Chondrocyte (in vitro differentiated cells): ENCODE results near the gene SLC8A2. TPM values are rescaled to one million over a fixed set of nuclear protein-coding genes. Genes with fewer than 3 reads are reported as not detected.
A peak's percentile ranks its signal among the peaks of the same experiment; 100 is the strongest.
"Not testable (repeated sequence)": the region's sequence is repeated elsewhere in the genome, so short reads cannot be mapped to it uniquely, and the experiment has no call there.

Source experiments
- DNase-seq: peaks from one replicate; pipeline ENCODE4 v3.0.0; 2021; ENCODE audit warnings: mixed read lengths, low spot score
- H3K27ac Mint-ChIP-seq: one replicate; pipeline ENCODE4 v1.8.0; 2021; ENCODE audit warnings: mild to moderate bottlenecking, moderate library complexity, mixed read lengths; ENCODE audit not compliant: unreplicated experiment
- H3K27me3 Mint-ChIP-seq: 2 replicates; pipeline ENCODE4 v1.8.0; 2021; ENCODE audit warnings: low read depth, mixed read lengths
- H3K36me3 Mint-ChIP-seq: 2 replicates; pipeline ENCODE4 v1.8.0; 2021; ENCODE audit warnings: low read depth, mixed read lengths
- H3K4me1 Mint-ChIP-seq: 2 replicates; pipeline ENCODE4 v1.8.0; 2021; ENCODE audit warnings: low read depth, mild to moderate bottlenecking, mixed read lengths
- H3K4me3 Mint-ChIP-seq: one replicate; pipeline ENCODE4 v1.8.0; 2021; ENCODE audit warnings: mild to moderate bottlenecking, moderate library complexity, mixed read lengths; ENCODE audit not compliant: unreplicated experiment
- H3K9me3 Mint-ChIP-seq: 2 replicates; pipeline ENCODE4 v1.8.0; 2021; ENCODE audit warnings: low read depth, mixed read lengths
- total RNA-seq: library from RNA; stranded (reverse); gene quantifications from 3 replicates; pipeline ENCODE4 v1.2.1, GENCODE V29; 2021
- TF ChIP-seq, protein P1 (sequence below): fragments of 200-600 bp; sonication (generic); IDR thresholded peaks from 2 replicates; pipeline ENCODE4 v1.5.0; 2021; ENCODE audit warnings: antibody characterized with exemption, mild to moderate bottlenecking, moderate library complexity

The SLC8A2 gene
- total RNA-seq, 1 donor from 2014 or later = 0.42 TPM

DNA sequence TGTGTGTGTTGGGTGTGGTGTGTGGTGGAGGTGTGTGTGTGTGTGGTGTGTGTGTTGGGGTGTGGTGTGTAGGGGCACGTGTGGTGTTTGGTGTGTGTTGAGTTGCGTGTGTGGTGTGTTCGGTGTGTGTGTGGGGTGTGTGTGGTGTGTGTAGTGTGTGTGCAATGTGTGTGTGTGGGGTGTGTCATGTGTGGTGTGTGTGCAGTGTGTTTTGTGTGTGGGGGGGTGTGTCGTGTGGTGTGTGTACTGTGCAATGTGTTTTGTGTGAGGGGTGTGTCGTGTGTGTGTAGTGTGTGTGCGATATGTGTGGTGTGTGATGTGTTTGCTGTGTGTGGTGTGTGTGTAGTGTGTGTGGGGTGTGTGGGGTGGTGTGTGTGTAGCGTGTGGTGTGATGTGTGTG, 18.3 kb upstream of the SLC8A2 start:
- Mint-ChIP-seq H3K36me3 (peaks cover 6% of the 10 kb centered on the region), H3K4me1 (peaks cover under 1% of the 10 kb centered on the region), H3K4me3 (no peak overlapping the region), H3K27me3 (no peaks in the 10 kb centered on the region), H3K27ac (no peak overlapping the region), H3K9me3 (no peaks in the 10 kb centered on the region)
- DNase-seq = no peak
- TF ChIP-seq, protein P1, sequence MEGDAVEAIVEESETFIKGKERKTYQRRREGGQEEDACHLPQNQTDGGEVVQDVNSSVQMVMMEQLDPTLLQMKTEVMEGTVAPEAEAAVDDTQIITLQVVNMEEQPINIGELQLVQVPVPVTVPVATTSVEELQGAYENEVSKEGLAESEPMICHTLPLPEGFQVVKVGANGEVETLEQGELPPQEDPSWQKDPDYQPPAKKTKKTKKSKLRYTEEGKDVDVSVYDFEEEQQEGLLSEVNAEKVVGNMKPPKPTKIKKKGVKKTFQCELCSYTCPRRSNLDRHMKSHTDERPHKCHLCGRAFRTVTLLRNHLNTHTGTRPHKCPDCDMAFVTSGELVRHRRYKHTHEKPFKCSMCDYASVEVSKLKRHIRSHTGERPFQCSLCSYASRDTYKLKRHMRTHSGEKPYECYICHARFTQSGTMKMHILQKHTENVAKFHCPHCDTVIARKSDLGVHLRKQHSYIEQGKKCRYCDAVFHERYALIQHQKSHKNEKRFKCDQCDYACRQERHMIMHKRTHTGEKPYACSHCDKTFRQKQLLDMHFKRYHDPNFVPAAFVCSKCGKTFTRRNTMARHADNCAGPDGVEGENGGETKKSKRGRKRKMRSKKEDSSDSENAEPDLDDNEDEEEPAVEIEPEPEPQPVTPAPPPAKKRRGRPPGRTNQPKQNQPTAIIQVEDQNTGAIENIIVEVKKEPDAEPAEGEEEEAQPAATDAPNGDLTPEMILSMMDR = no peak

DNA sequence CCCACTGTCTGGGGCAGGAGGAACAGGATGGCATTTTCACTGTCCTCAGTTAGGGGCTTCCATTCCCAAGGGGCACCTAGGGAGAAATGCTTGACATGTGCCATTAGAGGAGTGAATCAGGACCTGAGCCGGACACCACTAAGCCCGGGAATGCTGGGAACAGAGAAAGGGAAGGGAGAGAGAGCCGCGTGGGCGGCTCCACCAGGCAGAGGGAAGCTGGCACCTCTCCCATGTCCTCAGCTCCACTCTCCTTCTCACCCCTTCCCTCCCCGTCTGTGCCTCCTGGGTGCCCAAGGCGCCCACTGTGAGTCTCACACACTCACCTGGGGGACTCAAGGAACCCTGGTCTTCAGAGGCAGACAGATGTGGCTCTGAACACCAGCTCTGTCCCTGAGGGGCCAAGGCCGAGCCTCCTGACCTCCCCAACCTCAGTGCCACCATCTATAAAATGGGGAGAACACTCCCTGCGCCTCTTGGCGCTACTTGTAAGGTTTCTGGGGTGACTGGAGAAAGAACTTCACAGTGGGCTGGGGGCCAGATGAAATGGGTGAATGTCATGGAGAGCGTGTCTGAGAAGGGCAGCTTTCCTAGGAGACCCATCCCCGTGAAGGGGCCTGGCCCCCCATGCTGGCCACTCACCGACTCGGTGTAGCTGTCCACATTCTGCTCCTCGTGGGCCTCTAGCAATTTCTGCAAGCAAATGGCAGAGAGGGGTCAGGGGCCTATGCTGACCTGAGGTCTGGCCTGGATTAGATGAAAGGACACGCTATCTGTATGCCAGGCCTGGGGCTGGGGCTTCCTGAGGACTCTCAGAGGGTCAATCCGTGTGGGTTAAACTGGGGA, 17.6 kb upstream of the SLC8A2 start:
- no peak overlapping the region for H3K4me3 Mint-ChIP-seq
- no peak for DNase-seq
- H3K27me3 Mint-ChIP-seq = no peaks in the 10 kb centered on the region
- H3K27ac Mint-ChIP-seq = peak overlapping the region; percentile 41
- H3K36me3 Mint-ChIP-seq = peaks cover 6% of the 10 kb centered on the region
- no peaks in the 10 kb centered on the region for H3K9me3 Mint-ChIP-seq
- TF ChIP-seq, protein P1 = no peak
- peaks cover 7% of the 10 kb centered on the region for H3K4me1 Mint-ChIP-seq

DNA sequence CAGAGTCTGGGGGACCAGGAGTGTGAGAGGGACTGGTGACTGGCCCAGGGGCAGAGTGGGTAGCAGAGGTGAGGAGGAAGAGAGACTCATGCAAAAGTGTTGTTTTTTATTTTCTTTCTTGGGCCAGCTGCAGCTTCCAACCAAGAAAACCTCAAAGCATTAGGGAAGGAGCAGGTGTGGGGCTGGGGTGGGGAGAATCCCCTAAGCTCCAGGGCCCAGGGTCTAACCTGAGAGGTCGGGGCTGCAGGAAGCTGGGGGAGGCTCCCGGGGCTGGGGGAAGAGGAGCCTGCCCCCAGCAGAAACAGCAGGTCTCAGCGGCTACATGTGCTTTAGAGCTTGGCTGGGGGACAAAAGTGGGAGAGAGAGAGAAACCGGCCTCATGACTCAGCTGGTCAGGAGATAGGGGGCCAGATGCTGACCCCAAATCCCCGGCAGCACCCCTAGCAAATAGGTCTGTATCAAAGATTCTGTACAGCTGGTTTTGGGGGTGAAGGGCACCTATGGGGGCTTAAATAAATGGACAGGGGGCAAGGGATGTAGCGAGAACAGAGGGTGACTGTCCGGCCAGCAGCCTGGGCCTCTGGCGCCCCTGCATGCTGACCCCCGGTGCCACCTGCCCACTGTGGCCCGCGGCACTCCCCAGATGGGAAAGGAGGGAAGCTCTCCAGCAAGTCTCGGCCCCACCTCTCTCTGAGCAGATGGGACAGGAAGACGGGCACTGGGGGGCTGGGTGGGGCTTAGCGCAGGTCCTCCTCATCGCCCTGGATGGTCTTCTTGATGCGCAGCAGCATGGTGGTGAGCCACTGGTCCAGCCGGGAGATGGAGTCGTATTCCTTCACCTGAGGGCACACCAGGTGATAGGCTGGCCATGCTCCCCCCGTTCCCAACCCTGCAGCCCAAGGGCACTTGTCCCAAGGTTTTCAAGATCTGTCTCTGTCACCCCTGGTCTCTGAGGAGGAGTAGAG, 16.1 kb upstream of the SLC8A2 start:
- Mint-ChIP-seq H3K27me3 (no peaks in the 10 kb centered on the region), H3K4me1 (peaks cover 15% of the 10 kb centered on the region), H3K36me3 (peaks cover 3% of the 10 kb centered on the region), H3K4me3 (no peak overlapping the region), H3K9me3 (no peaks in the 10 kb centered on the region), H3K27ac (no peak overlapping the region)
- TF ChIP-seq, protein P1 = no peak
- DNase-seq = no peak

DNA sequence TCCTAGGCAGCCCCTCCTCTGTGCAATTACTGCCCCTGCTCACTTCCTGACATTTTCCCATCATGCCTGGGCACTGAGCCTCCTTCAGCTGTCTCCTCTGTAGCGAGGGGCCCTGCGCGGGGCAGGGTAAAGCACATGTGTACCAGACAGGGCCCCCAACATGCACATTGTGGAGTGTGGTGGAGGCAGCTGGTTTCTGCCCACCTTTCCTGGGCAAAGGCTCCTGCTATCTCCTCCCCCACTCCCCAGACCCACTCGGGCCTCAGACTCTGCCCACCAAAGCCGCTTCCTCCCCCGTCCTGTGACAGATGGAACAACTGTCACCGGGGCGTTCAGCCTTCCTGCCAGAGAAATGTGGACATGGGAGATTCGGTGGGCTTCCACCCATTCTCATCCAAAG, 15.2 kb upstream of the SLC8A2 start:
- TF ChIP-seq, protein P1 = no peak
- Mint-ChIP-seq H3K4me1 (peaks cover 15% of the 10 kb centered on the region), H3K9me3 (no peaks in the 10 kb centered on the region), H3K27me3 (no peaks in the 10 kb centered on the region), H3K4me3 (no peak overlapping the region), H3K36me3 (peaks cover 3% of the 10 kb centered on the region), H3K27ac (peak overlapping the region; percentile 36)
- DNase-seq = no peak

DNA sequence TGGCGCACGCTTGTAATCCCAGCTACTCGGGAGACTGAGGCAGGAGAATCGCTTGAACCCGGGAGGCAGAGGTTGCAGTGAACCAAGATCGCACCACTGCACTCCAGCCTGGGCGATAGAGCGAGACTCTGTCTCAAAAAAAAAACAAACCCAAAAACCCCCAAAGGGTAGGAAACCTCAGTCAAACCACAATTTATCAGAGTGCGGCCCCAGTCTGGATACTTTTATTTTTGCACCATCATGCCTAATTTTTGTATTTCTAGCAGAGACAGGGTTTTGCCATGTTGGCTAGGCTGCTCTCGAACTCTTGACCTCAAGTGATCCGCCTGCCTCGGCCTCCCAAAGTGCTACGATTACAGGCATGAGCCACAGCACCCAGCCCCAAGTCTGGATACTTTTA, 14.5 kb upstream of the SLC8A2 start:
- not testable (repeated sequence) for DNase-seq, H3K27me3 Mint-ChIP-seq, H3K9me3 Mint-ChIP-seq, H3K27ac Mint-ChIP-seq, H3K4me3 Mint-ChIP-seq, H3K36me3 Mint-ChIP-seq
- H3K4me1 Mint-ChIP-seq = peaks cover 15% of the 10 kb centered on the region
